Cardiac ventricle fibroblast (primary cell): Measurements from ENCODE around the gene TP53I3. TPM values are rescaled to one million over a fixed set of nuclear protein-coding genes. Genes with fewer than 3 reads are reported as not detected.

Experiments used
- total RNA-seq: library from RNA; depleted of rRNA; stranded (reverse); fragments of >200 nt; gene quantifications from 2 replicates; pipeline ENCODE4 v1.2.3, GENCODE V29; 2015

Gene TP53I3, protein sequence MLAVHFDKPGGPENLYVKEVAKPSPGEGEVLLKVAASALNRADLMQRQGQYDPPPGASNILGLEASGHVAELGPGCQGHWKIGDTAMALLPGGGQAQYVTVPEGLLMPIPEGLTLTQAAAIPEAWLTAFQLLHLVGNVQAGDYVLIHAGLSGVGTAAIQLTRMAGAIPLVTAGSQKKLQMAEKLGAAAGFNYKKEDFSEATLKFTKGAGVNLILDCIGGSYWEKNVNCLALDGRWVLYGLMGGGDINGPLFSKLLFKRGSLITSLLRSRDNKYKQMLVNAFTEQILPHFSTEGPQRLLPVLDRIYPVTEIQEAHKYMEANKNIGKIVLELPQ
- total RNA-seq = 25.2 and 26.0 TPM in 2 replicates

GRCh38 chr2:24084386-24085199, at the start of gene TP53I3:
Gene TP53I3 (minus strand): TSS chr2:24084834. CDS start chr2:24084326, 508 bp downstream.

GRCh38 chr2:24123195-24123921, 38.7 kb upstream of the TP53I3 start, which contains the start of the genes FAM228B and PFN4:
Gene FAM228B (plus strand): TSS chr2:24123469. CDS start chr2:24124362, 893 bp downstream.
Gene PFN4 (minus strand): TSS chr2:24123334. CDS start chr2:24122535, 799 bp downstream.

GRCh38 chr2:24075915-24076848, 8.5 kb downstream of the TP53I3 start, which contains the start of gene SF3B6:
Gene SF3B6 (minus strand): TSS chr2:24076326. CDS start chr2:24076229, 97 bp downstream.

GRCh38 chr2:24049485-24050021, 35.1 kb downstream of the TP53I3 start, which contains the start of gene FKBP1B:
Gene FKBP1B (plus strand): TSS chr2:24049741. CDS start chr2:24049850, 109 bp downstream.

DNA sequence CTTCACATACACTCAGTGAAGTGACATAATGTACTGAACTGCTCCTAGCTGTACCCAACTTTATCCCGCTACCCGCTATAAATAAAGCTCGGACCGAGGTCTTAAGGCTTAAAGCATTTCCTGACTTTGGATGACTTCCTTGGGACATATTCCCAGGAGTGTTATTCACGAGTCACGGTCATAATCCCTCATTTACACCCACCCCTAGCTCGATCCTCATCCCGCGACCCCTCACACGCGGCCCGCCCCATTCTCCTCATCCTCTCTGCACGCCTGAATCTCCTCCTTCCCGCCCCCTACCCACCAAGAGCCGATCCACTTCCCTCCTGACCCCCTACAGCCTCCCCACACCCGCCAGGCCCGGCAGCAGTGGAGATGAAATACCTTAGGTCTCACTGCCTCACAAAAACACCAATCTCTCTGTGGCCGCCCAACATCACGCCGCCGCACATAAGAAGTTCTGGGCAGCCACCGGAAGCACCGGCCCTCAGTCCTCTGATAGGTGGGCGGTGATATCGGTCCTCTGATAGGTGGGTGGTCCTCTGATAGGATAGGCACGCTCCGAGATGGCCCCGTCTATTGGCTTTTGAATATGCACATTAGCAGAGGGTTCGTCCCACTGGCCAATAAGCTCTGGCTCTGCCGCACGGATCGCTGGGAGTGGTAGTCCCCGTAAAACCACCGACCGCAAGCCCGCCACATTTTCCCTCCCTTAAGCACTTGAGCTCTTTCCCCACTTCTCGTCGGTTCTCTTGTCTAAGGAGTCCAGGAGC, 37.5 kb downstream of the TP53I3 start, which contains the start of gene WDCP:
TSS of gene WDCP (minus strand) at position 462 of the 773 bp plus-strand sequence. CDS start 7,897 bp downstream, outside the sequence.

Other genes starting within 250 kb of the TP53I3 start
- gene ATAD2B, start 157.7 kb downstream of the TP53I3 start, total RNA-seq = 3.2 and 5.4 TPM in 2 replicates
- gene UBXN2A, start 144.4 kb downstream of the TP53I3 start, total RNA-seq = 11.9 and 14.4 TPM in 2 replicates
- 0.10 TPM in 1 of 2 replicates, not detected in the other for gene MFSD2B, start 74.7 kb downstream of the TP53I3 start, total RNA-seq
- gene WDCP, start 37.4 kb downstream of the TP53I3 start, total RNA-seq = 5.8 and 6.7 TPM in 2 replicates
- 5.6 and 7.2 TPM in 2 replicates for gene FKBP1B, start 35.1 kb downstream of the TP53I3 start, total RNA-seq
- 137 and 168 TPM in 2 replicates for gene SF3B6, start 8.5 kb downstream of the TP53I3 start, total RNA-seq
- gene PFN4, start 38.5 kb upstream of the TP53I3 start, total RNA-seq = 0.69 TPM in 1 of 2 replicates, not detected in the other
- gene FAM228B, start 38.6 kb upstream of the TP53I3 start, total RNA-seq = 5.0 and 8.9 TPM in 2 replicates
- gene FAM228A, start 90.2 kb upstream of the TP53I3 start, total RNA-seq = 0.12 TPM in 1 of 2 replicates, not detected in the other